K562 (cell line): ENCODE data around the gene LY6G6F. TPM values are rescaled to one million over a fixed set of nuclear protein-coding genes. Genes with fewer than 3 reads are reported as not detected.

Experiments
- ATF4 ChIP-seq: fragments of 450-650 bp; formaldehyde crosslinking; IDR thresholded peaks from 2 replicates; pipeline ENCODE4 v1.4.0; 2022; ENCODE audit warnings: mild to moderate bottlenecking, moderate library complexity
- ELF2 ChIP-seq: fragments of 250-450 bp; sonication (Bioruptor Pico); IDR thresholded peaks from 2 replicates; pipeline ENCODE4 v1.5.0; 2021; ENCODE audit warnings: mild to moderate bottlenecking
- EP300 ChIP-seq: IDR thresholded peaks from 2 replicates; pipeline ENCODE4 v1.6.1; 2012; ENCODE audit warnings: low read length, improper control_type of control experiment
- ERF ChIP-seq: fragments of 450-650 bp; formaldehyde crosslinking; IDR thresholded peaks from 2 replicates; pipeline ENCODE4 v1.4.0; 2020; ENCODE audit warnings: mild to moderate bottlenecking, mixed read lengths
- ETV1 ChIP-seq: fragments of 450-650 bp; conservative IDR thresholded peaks from 2 replicates; pipeline ENCODE4 v1.6.1; 2016; ENCODE audit warnings: missing genetic modification characterization, control low read depth, low read depth, missing compliant biosample characterization
- FOXJ2 ChIP-seq: fragments of 200-800 bp; sonication (Bioruptor generic); IDR thresholded peaks from 2 replicates; pipeline ENCODE4 v1.6.1; 2016; ENCODE audit warnings: missing genetic modification characterization, missing compliant biosample characterization
- GABPB2 ChIP-seq: fragments of 250-450 bp; sonication (Bioruptor Pico); conservative IDR thresholded peaks from 2 replicates; pipeline ENCODE4 v1.5.1; 2021; ENCODE audit warnings: mild to moderate bottlenecking
- HNRNPLL ChIP-seq: fragments of 200-400 bp; formaldehyde crosslinking; IDR thresholded peaks from 2 replicates; pipeline ENCODE4 v1.6.1; 2017; ENCODE audit warnings: low read length, low read depth, mild to moderate bottlenecking; ENCODE audit not compliant: poor library complexity, severe bottlenecking
- NUFIP1 ChIP-seq: fragments of 450-650 bp; IDR thresholded peaks from 2 replicates; pipeline ENCODE4 v1.6.1; 2018; ENCODE audit not compliant: partially characterized antibody
- RAD21 ChIP-seq, 2 experiments: fragments of 250-450 bp in 1 of 2; fragments of 450-650 bp in 1 of 2; sonication (Bioruptor Pico) in 1 of 2; formaldehyde crosslinking in 1 of 2; IDR thresholded peaks in 1 of 2; conservative IDR thresholded peaks in 1 of 2; 2 replicates each; pipeline versions ENCODE4 v1.4.0 to v1.8.0; 2020 to 2022; ENCODE audit warnings: mild to moderate bottlenecking in 2 of 2, moderate library complexity in 1 of 2
- RFX1 ChIP-seq: fragments of 450-650 bp; IDR thresholded peaks from 2 replicates; pipeline ENCODE4 v1.6.1; 2016; ENCODE audit warnings: mild to moderate bottlenecking, moderate library complexity
- SMAD1 ChIP-seq: fragments of 150-350 bp; IDR thresholded peaks from 2 replicates; pipeline ENCODE4 v1.6.1; 2014; ENCODE audit warnings: low read length, low read depth; ENCODE audit not compliant: partially characterized antibody
- SMAD2 ChIP-seq: fragments of 150-350 bp; IDR thresholded peaks from 2 replicates; pipeline ENCODE4 v1.6.1; 2014; ENCODE audit warnings: low read depth, mild to moderate bottlenecking, low read length
- SREBF2 ChIP-seq: sonication (generic); formaldehyde crosslinking; IDR thresholded peaks from 2 replicates; pipeline ENCODE4 v1.4.0; 2020; ENCODE audit warnings: mild to moderate bottlenecking, missing genetic modification reagents
- ZNF224 ChIP-seq: sonication (generic); formaldehyde crosslinking; IDR thresholded peaks from 2 replicates; pipeline ENCODE4 v1.8.0; 2022; ENCODE audit warnings: mild to moderate bottlenecking, missing genetic modification reagents
- polyA plus RNA-seq, 8 experiments: library from polyadenylated mRNA; depleted of rRNA in 4 of 8; stranded (reverse) in 5 of 8; unstranded in 3 of 8; fragments of >200 nt; fragmentation: Nextera tagmentation in 2 of 8; fragmentation: Illumina TruSeq in 1 of 8; extraction: Ambion mirVana in 2 of 8; extraction: Trizol in 1 of 8; gene quantifications; 2 replicates each; pipeline versions ENCODE4 v1.2.1 to v1.2.3, GENCODE V29; 2011 to 2014; ENCODE audit warnings: inconsistent platforms in 1 of 8, missing spikeins in 1 of 8
- total RNA-seq, 7 experiments: library from RNA; depleted of rRNA in 6 of 7; stranded (reverse); fragments of >200 nt in 6 of 7; fragmentation: Illumina TruSeq in 2 of 7; extraction: Trizol in 2 of 7; gene quantifications; 2 replicates each; pipeline versions ENCODE4 v1.2.1 to v1.2.3, GENCODE V29; 2011 to 2021; ENCODE audit warnings: low replicate concordance in 1 of 7
- TF ChIP-seq, protein P1 (sequence below): fragments of 250-450 bp; sonication (Bioruptor Pico); IDR thresholded peaks from 2 replicates; pipeline ENCODE4 v1.4.0; 2020
- TF ChIP-seq, protein P2 (sequence below): sonication (generic); formaldehyde crosslinking; IDR thresholded peaks from 2 replicates; pipeline ENCODE4 v1.8.0; 2022; ENCODE audit warnings: missing genetic modification reagents, mild to moderate bottlenecking, moderate library complexity, borderline replicate concordance
- TF ChIP-seq, protein P3 (sequence below): fragments of 250-450 bp; sonication (Bioruptor Pico); IDR thresholded peaks from 2 replicates; pipeline ENCODE4 v1.6.1; 2021; ENCODE audit warnings: mild to moderate bottlenecking
- TF ChIP-seq, protein P4 (sequence below), 3 experiments: IDR thresholded peaks in 2 of 3; conservative IDR thresholded peaks in 1 of 3; 2 replicates each; pipeline ENCODE4 v1.5.1; 2011 to 2012; ENCODE audit warnings: low read length in 3 of 3, mild to moderate bottlenecking in 3 of 3, control low read depth in 2 of 3, improper control_type of control experiment in 1 of 3, inconsistent platforms in 1 of 3, low read depth in 1 of 3, mixed read lengths in 1 of 3, moderate library complexity in 1 of 3; ENCODE audit not compliant: insufficient read depth in 2 of 3
- TF ChIP-seq, protein P5 (sequence below): fragments of 450-650 bp; conservative IDR thresholded peaks from 2 replicates; pipeline ENCODE4 v1.6.1; 2016; ENCODE audit warnings: missing genetic modification characterization, low read depth, mild to moderate bottlenecking, missing compliant biosample characterization, moderate library complexity

LY6G6F gene
- total and polyA plus RNA-seq, 9 of the 15 experiments (the other 6 are each of a cell fraction or from before 2014, with no cell fraction given) = 0.14 to 0.50 (median 0.28) TPM; not detected in 2

- TF ChIP-seq ZNF224 (CRISPR knock-in tag) (no peak), HNRNPLL (peak; percentile 99), ATF4 (CRISPR knock-in tag) (peak; percentile 71), ELF2 (CRISPR knock-in tag) (no peak; the same call in none of the 2 replicates), ERF (CRISPR knock-in tag) (peak; percentile 74), RFX1 (no peak), EP300 (peak; percentile 73), GABPB2 (CRISPR knock-in tag) (no peak), NUFIP1 (peak; percentile 84), ETV1 (peak; percentile 87), SMAD2 (no peak), SMAD1 (no peak), SREBF2 (CRISPR knock-in tag) (peak; percentile 96), RAD21 (CRISPR knock-in tag; conservative IDR thresholded peaks at IDR 0.05 in 1 of 2, IDR thresholded peaks at IDR 0.05 in 1 of 2) (peak in 1 of 2 experiments; percentile 21; a peak in 1 of 4 replicates), FOXJ2 (peak; percentile 29; the same call in 1 of the 2 replicates)
- TF ChIP-seq, protein P1, sequence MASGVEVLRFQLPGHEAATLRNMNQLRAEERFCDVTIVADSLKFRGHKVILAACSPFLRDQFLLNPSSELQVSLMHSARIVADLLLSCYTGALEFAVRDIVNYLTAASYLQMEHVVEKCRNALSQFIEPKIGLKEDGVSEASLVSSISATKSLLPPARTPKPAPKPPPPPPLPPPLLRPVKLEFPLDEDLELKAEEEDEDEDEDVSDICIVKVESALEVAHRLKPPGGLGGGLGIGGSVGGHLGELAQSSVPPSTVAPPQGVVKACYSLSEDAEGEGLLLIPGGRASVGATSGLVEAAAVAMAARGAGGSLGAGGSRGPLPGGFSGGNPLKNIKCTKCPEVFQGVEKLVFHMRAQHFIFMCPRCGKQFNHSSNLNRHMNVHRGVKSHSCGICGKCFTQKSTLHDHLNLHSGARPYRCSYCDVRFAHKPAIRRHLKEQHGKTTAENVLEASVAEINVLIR (CRISPR knock-in tag) = peak; percentile 88
- TF ChIP-seq, protein P2, sequence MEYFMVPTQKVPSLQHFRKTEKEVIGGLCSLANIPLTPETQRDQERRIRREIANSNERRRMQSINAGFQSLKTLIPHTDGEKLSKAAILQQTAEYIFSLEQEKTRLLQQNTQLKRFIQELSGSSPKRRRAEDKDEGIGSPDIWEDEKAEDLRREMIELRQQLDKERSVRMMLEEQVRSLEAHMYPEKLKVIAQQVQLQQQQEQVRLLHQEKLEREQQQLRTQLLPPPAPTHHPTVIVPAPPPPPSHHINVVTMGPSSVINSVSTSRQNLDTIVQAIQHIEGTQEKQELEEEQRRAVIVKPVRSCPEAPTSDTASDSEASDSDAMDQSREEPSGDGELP (CRISPR knock-in tag) = peak; percentile 85
- TF ChIP-seq, protein P3, sequence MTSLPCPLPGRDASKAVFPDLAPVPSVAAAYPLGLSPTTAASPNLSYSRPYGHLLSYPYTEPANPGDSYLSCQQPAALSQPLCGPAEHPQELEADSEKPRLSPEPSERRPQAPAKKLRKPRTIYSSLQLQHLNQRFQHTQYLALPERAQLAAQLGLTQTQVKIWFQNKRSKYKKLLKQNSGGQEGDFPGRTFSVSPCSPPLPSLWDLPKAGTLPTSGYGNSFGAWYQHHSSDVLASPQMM (CRISPR knock-in tag) = no peak
- TF ChIP-seq, protein P4, sequence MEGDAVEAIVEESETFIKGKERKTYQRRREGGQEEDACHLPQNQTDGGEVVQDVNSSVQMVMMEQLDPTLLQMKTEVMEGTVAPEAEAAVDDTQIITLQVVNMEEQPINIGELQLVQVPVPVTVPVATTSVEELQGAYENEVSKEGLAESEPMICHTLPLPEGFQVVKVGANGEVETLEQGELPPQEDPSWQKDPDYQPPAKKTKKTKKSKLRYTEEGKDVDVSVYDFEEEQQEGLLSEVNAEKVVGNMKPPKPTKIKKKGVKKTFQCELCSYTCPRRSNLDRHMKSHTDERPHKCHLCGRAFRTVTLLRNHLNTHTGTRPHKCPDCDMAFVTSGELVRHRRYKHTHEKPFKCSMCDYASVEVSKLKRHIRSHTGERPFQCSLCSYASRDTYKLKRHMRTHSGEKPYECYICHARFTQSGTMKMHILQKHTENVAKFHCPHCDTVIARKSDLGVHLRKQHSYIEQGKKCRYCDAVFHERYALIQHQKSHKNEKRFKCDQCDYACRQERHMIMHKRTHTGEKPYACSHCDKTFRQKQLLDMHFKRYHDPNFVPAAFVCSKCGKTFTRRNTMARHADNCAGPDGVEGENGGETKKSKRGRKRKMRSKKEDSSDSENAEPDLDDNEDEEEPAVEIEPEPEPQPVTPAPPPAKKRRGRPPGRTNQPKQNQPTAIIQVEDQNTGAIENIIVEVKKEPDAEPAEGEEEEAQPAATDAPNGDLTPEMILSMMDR (IDR thresholded peaks at IDR 0.05 in 2 of 3, conservative IDR thresholded peaks at IDR 0.05 in 1 of 3; ENCODE audit: insufficient read depth in 2 of 3, low read depth in 1 of 3, low read length in 3 of 3) = peak in 2 of 3 experiments; percentile 14 to 17; a peak in 1 of 6 replicates
- TF ChIP-seq, protein P5, sequence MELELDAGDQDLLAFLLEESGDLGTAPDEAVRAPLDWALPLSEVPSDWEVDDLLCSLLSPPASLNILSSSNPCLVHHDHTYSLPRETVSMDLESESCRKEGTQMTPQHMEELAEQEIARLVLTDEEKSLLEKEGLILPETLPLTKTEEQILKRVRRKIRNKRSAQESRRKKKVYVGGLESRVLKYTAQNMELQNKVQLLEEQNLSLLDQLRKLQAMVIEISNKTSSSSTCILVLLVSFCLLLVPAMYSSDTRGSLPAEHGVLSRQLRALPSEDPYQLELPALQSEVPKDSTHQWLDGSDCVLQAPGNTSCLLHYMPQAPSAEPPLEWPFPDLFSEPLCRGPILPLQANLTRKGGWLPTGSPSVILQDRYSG = no peak; the same call in 1 of the 2 replicates
Measured at GRCh38 chr6:31702819-31703716, 3.6 kb upstream of the LY6G6F start, which contains the start of gene ABHD16A (continued).
